22Rv1 (cell line): ENCODE data around the gene NLRP13.

ENCODE experiments used
- CTCF ChIP-seq: fragments of 450-650 bp; IDR thresholded peaks from 2 replicates; pipeline ENCODE4 v1.5.1; 2017; ENCODE audit warnings: mild to moderate bottlenecking
- ZFX ChIP-seq: fragments of 450-650 bp; IDR thresholded peaks from 2 replicates; pipeline ENCODE4 v1.6.1; 2017; ENCODE audit warnings: antibody characterized with exemption, borderline replicate concordance

- TF ChIP-seq CTCF (no peak), ZFX (no peak)
Measured at GRCh38 chr19:55923556-55923955, 8.6 kb downstream of the NLRP13 start.
